ENCODE data around the gene ABCC1. TPM values are rescaled to one million over a fixed set of nuclear protein-coding genes. Genes with fewer than 3 reads are reported as not detected.

ABCC1 gene
- total RNA-seq, 1 experiment from 2014 or later, result 56.4 TPM

GRCh38 chr16:15924996-15925395 is 24.4 kb upstream of the ABCC1 start:
- H3K23ac ChIP-seq (ENCODE audit: insufficient read length, low read depth, low read length), result no peak overlapping the region
- Mint-ChIP-seq H3K36me3 (ENCODE audit: insufficient read depth in 1 of 3, low read depth in 3 of 3) (no peaks in the 10 kb centered on the region), H3K27me3 (ENCODE audit: low read depth) (no peaks in the 10 kb centered on the region), H3K9me3 (no peaks in the 10 kb centered on the region), H3K4me3 (no peak overlapping the region), H3K4me1 (peaks cover 5 to 9% of the 10 kb centered on the region in 2 experiments), H3K27ac (no peak overlapping the region)
- no peak overlapping the region for H3K4me2 ChIP-seq (ENCODE audit: insufficient read depth, insufficient read length, low read length)
- H3K27ac ChIP-seq (ENCODE audit: insufficient read length, low read depth, low read length), result no peak overlapping the region
- H4K5ac ChIP-seq (ENCODE audit: insufficient read length, low read depth, low read length), result no peak overlapping the region
- H2BK12ac ChIP-seq (ENCODE audit: insufficient read length, low read depth, low read length), result no peak overlapping the region
- H2AFZ ChIP-seq (ENCODE audit: low read length), result no peak overlapping the region
- no peaks in the 10 kb centered on the region for H3K4me1 ChIP-seq (ENCODE audit: insufficient read depth, low read length)
- TF ChIP-seq CTCF (conservative IDR thresholded peaks at IDR 0.05), result no peak
- no peaks in the 10 kb centered on the region for H4K20me1 ChIP-seq (ENCODE audit: control insufficient read depth, insufficient read depth, insufficient read length)
- no peak overlapping the region for H2BK15ac ChIP-seq (ENCODE audit: low read depth, low read length)
- no peak overlapping the region for H4K8ac ChIP-seq (replicated peaks; ENCODE audit: insufficient read length, low read depth, low read length)
- H2BK5ac ChIP-seq (ENCODE audit: insufficient read length, low read length), result no peak overlapping the region
- no peaks in the 10 kb centered on the region for H3K9me3 ChIP-seq (ENCODE audit: control insufficient read depth, low read depth, low read length)
- H3K79me2 ChIP-seq (ENCODE audit: insufficient read depth, low read length), result no peaks in the 10 kb centered on the region
- H4K91ac ChIP-seq (ENCODE audit: insufficient read length, low read depth, low read length), result no peak overlapping the region
- no peaks in the 10 kb centered on the region for H3K23me2 ChIP-seq (ENCODE audit: insufficient read length, low read depth, low read length, poor library complexity, severe bottlenecking)
- H3K79me1 ChIP-seq (ENCODE audit: insufficient read depth, low read depth, low read length, poor library complexity, severe bottlenecking), result no peaks in the 10 kb centered on the region
- H3K18ac ChIP-seq (ENCODE audit: insufficient read length, low read depth, low read length), result no peak overlapping the region
- H2BK120ac ChIP-seq (ENCODE audit: low read depth, low read length, poor library complexity, severe bottlenecking), result no peak overlapping the region
- no peaks in the 10 kb centered on the region for H3K27me3 ChIP-seq (ENCODE audit: insufficient read depth, low read length)
- H3K56ac ChIP-seq (ENCODE audit: insufficient read length, low read depth, low read length), result no peak overlapping the region
- H3K9ac ChIP-seq (ENCODE audit: extremely low read depth, insufficient read length, low read length), result no peak overlapping the region
- H2BK20ac ChIP-seq (ENCODE audit: low read depth, low read length, poor library complexity, severe bottlenecking), result no peak overlapping the region
- H3K14ac ChIP-seq (ENCODE audit: insufficient read depth, low read length), result no peak overlapping the region
- no CpG with 5 or more reads among the region's 13 CpGs for WGBS (ENCODE audit: extremely low coverage, insufficient read length, low lambda C conversion rate)
- no peak overlapping the region for H2AK5ac ChIP-seq (ENCODE audit: insufficient read length, low read length)
- no peak for DNase-seq
- no peak overlapping the region for H3T11ph ChIP-seq (ENCODE audit: low read length)
- no peak overlapping the region for H3K4ac ChIP-seq (ENCODE audit: low read depth, low read length)
